T-helper 2 cell treated with Interferon-gamma antibody and Interleukin-4, amounts not matched to agents 100 ng/mL and 5 ng/mL, for 36 hours (primary cell): Measurements from ENCODE around the gene ZNF503. TPM values are rescaled to one million over a fixed set of nuclear protein-coding genes. Genes with fewer than 3 reads are reported as not detected.

Source experiments
- intact Hi-C: fragments of 100-400 bp; cut with micrococcal nuclease; formaldehyde crosslinking; loops from one replicate; pipeline ENCODE4 v1.15.1; 2023
- total RNA-seq: library from RNA; stranded (reverse); gene quantifications from 2 replicates; pipeline ENCODE4 v1.2.3, GENCODE V29; 2022

ZNF503 gene
- total RNA-seq, 1 donor from 2014 or later = 0.07 TPM

DNA sequence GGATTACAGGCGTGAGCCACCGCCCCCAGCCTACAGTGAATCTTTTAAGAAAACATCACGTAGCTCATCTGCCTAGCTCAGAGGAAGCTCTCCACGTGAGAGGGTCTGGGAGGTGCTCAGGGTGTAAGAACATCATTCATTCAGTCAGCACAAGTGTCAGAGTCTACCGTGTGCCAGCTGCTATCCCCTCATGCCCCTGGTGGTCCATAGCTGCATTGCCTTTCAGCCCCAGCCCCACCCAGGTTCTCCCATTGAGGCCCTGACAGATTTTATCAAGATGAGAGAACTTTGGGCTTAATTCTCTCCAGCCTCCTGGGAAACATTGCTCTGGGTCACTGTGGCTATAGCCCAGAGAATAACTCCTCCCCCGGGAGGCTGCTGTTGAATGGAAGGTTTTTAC is 45.1 kb downstream of the ZNF503 start:
- intact Hi-C loops = no loop called here

GRCh38 chr10:75355706-75356105 is 45.9 kb downstream of the ZNF503 start:
- intact Hi-C loops = no loop called here

- intact Hi-C loops = no loop called here
These were observed 48.4 kb downstream of the ZNF503 start for GRCh38 chr10:75353183-75353582.

- intact Hi-C loops = no loop called here
These were observed 48.9 kb downstream of the ZNF503 start for GRCh38 chr10:75352650-75353049.

DNA sequence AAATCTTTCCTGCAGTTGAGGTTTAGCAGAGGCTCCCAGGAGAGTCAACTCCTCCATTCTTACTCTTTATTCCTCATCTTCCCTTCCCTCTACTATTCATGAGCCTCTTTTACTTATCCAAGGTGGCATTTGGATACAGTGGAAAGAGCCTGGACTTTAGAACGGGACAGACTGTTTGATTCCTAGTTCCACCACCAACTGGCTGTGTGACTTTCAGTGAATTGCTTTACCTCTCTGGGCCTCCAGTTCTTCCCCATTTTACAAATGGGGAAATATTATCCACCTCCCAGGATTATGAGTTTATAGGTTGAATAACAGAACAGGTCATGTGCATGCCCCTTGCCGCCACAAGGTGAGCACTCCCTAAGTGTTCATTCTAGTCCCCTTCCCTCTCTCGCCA is 49.9 kb downstream of the ZNF503 start:
- intact Hi-C loops = no loop called here

DNA sequence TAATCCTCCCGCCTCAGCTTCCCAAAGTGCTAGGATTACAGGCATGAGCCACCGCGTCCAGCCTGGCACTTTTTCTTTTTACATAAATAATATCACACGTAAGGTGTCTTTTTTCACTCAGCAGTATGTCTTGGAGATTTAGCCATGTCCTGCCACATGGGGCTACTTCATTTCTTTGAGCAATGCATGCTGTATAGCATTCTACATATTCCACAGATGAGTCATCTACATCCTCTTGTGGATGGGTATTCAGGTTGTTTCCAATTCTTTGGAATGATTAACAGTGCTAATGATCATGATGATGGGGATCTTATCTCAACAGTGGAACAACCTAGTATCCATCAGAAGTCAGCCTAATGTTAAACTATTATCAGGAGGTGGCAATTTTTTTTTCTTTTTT is 50.8 kb downstream of the ZNF503 start:
- intact Hi-C loops = no loop called here

Other genes starting within 250 kb of the ZNF503 start
- gene VDAC2, start 191.0 kb downstream of the ZNF503 start, total RNA-seq = 142 and 143 TPM in 2 replicates
- 31.2 and 34.0 TPM in 2 replicates for gene COMTD1, start 165.8 kb downstream of the ZNF503 start, total RNA-seq
- gene LRMDA, start 29.9 kb upstream of the ZNF503 start, total RNA-seq = not detected in 2 replicates